BE2C (cell line): Measurements from ENCODE around the gene INVS.

Experiments
- DNase-seq: peaks from one replicate; pipeline ENCODE4 v3.0.0-alpha.2; 2020
- H3K27me3 ChIP-seq: fragments of 250-450 bp; sonication (Bioruptor Pico); 2 replicates; pipeline ENCODE4 v1.5.1; 2020; ENCODE audit warnings: mild to moderate bottlenecking
- H3K36me3 ChIP-seq: fragments of 250-450 bp; sonication (Bioruptor Pico); 2 replicates; pipeline ENCODE4 v1.5.1; 2020; ENCODE audit warnings: mild to moderate bottlenecking
- H3K4me1 ChIP-seq: fragments of 250-450 bp; sonication (Bioruptor Pico); 2 replicates; pipeline ENCODE4 v1.5.1; 2020
- H3K4me3 ChIP-seq: 2 replicates; pipeline ENCODE4 v1.5.1; 2011; ENCODE audit warnings: low read depth, low read length
- H3K9me3 ChIP-seq: fragments of 250-450 bp; sonication (Bioruptor Pico); 2 replicates; pipeline ENCODE4 v1.5.1; 2020
- CTCF ChIP-seq: IDR thresholded peaks from 2 replicates; pipeline ENCODE4 v1.5.1; 2012; ENCODE audit warnings: mild to moderate bottlenecking, low read depth, low read length

Gene INVS

GRCh38 chr9:100106616-100107015, 7.6 kb downstream of the INVS start:
- TF ChIP-seq CTCF, result no peak
- Histone ChIP-seq H3K4me3 (no peak overlapping the region), H3K27me3 (no peaks in the 10 kb centered on the region), H3K9me3 (no peaks in the 10 kb centered on the region), H3K4me1 (no peaks in the 10 kb centered on the region), H3K36me3 (peaks cover 49% of the 10 kb centered on the region)
- DNase-seq, result no peak

DNA sequence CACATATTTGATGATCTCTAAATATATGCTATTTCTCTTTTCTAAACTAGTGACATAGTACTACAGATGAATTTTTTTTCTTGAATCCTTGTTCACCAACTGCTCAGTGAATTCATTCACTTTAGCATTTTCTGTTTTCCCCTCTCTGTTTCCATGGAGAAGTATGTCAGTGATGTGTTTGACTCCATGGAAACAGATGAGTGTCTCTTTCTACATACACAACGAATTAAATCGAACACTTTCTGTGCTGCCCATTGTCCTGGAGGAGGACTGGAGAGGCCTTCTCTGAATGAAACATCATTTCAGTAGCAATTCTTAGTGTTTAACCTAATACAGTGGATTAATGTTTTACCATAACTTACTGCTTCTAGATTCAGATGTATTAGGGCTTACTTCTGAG, 9.5 kb downstream of the INVS start:
- Histone ChIP-seq H3K36me3 (peaks cover 49% of the 10 kb centered on the region), H3K4me1 (no peaks in the 10 kb centered on the region), H3K27me3 (no peaks in the 10 kb centered on the region), H3K9me3 (no peaks in the 10 kb centered on the region), H3K4me3 (no peak overlapping the region)
- DNase-seq, result no peak
- no peak for TF ChIP-seq CTCF

DNA sequence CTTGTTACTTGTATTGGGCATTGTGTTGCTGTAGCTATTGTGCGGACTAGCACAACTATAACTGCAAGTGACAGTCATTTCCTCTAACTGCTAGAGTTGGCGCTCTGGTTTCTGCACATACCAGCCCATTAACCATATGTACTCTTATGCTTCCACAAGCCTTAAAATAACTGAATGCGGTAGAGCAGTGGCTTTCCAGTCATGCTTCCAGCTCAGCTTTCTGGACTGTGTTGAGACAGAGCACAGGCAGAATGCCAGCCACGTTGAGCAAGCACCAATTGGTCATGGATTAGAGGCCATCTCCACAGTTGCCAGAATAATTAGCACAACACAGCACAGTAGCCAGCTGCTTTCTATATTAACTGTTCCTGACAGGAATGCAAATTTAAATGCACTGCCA, 12.2 kb downstream of the INVS start:
- Histone ChIP-seq H3K36me3 (peaks cover 33% of the 10 kb centered on the region), H3K4me1 (no peaks in the 10 kb centered on the region), H3K27me3 (no peaks in the 10 kb centered on the region), H3K9me3 (no peaks in the 10 kb centered on the region), H3K4me3 (no peak overlapping the region)
- TF ChIP-seq CTCF, result no peak
- peak; percentile 29 for DNase-seq

DNA sequence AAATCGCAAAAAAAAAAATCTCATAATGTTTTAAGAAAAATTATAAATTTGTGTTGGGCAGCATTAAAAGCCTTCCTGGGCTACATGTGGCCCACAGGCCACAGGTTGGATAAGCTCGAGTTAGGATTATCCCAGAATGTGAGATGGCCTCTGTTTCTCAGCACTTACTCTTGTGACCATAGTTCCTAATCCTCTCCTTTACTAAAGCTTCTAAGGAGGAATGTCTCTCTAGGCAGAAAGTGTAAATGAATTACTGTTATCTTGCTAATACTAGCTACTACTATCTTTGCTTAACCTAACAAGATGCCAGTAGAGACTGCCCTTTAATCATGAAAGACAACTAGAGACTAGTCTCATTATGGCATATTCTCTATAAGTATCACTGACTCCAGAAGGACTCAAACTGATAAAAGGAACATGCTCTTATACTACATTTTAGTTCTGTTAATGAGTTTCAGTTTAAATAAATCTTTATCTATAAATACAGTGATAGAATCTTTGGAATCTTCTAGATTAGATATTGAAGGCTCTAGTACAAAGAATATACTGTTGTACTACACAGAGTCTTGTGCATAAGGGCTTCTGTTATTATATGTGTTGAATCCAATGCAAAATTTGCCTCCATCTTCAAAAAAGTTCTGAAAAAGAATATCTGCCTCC, 13.8 kb downstream of the INVS start:
- peaks cover 17% of the 10 kb centered on the region for H3K36me3 ChIP-seq
- no peak overlapping the region for H3K4me3 ChIP-seq
- H3K9me3 ChIP-seq, result no peaks in the 10 kb centered on the region
- no peaks in the 10 kb centered on the region for H3K27me3 ChIP-seq
- TF ChIP-seq CTCF, result no peak
- no peak for DNase-seq
- H3K4me1 ChIP-seq, result no peaks in the 10 kb centered on the region

DNA sequence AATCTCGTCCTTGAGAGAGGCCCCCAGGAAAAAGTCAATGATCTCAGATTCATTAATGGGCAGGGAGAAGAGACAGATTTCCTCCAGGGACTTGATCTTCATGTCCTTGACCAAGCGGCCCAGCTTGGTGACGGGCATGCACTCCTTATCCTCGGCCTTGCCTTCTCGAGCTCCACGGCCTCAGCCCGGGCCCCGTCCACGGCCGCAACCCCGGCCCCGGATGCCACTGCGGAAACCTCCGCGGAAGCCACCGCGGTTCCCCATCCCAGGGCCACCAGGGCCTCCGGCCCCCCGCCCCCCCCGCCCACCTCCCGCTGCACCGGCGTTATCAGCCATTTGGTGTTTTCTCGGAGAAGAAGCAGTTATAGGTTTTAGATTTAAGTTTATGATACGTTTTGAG, 18.3 kb downstream of the INVS start:
- no peaks in the 10 kb centered on the region; the same call in 1 of the 2 replicates for H3K4me1 ChIP-seq
- no peaks in the 10 kb centered on the region for H3K27me3 ChIP-seq
- no peak for TF ChIP-seq CTCF
- H3K9me3 ChIP-seq, result no peaks in the 10 kb centered on the region
- H3K4me3 ChIP-seq, result no peak overlapping the region
- no peak for DNase-seq
- no peaks in the 10 kb centered on the region for H3K36me3 ChIP-seq

GRCh38 chr9:100120286-100120685, 21.2 kb downstream of the INVS start:
- H3K4me3 ChIP-seq, result no peak overlapping the region
- DNase-seq, result no peak
- TF ChIP-seq CTCF, result no peak
- H3K9me3 ChIP-seq, result no peaks in the 10 kb centered on the region
- no peaks in the 10 kb centered on the region; the same call in 1 of the 2 replicates for H3K4me1 ChIP-seq
- no peaks in the 10 kb centered on the region for H3K27me3 ChIP-seq
- H3K36me3 ChIP-seq, result no peaks in the 10 kb centered on the region
